OCI-LY7 (cell line): Measurements from ENCODE around the gene CNR2. TPM values are rescaled to one million over a fixed set of nuclear protein-coding genes. Genes with fewer than 3 reads are reported as not detected.

Experiments used
- BruUV-seq: library from RNA; stranded (reverse); fragments of 400-500 nt; replicated peaks from 2 replicates; lab custom pipeline; 2021; lab: Mats Ljungman, UMichigan
- CTCF ChIA-PET: fragments of 300-600 bp; sonication (Branson Sonifier 250); formaldehyde crosslinking; loops from one replicate; lab custom pipeline; 2022; ENCODE audit warnings: antibody characterized with exemption; ENCODE audit not compliant: unreplicated experiment; lab: Charles Lee
- POLR2A ChIA-PET: fragments of 300-600 bp; sonication (Branson Sonifier 250); formaldehyde crosslinking; loops from one replicate; lab custom pipeline; 2022; ENCODE audit warnings: antibody characterized with exemption; lab: Charles Lee
- DNase-seq: peaks from one replicate; pipeline ENCODE4 v3.0.0-alpha.2; 2015; ENCODE audit warnings: low spot score
- H2AFZ ChIP-seq: fragments of 200-600 bp; sonication (generic), shearing (Covaris generic); 2 replicates; pipeline ENCODE4 v1.6.1; 2014; ENCODE audit warnings: mild to moderate bottlenecking, antibody characterized with exemption, low read length, moderate library complexity
- H3K27ac ChIP-seq: fragments of 200-600 bp; sonication (generic); 2 replicates; pipeline ENCODE4 v1.5.1; 2014; ENCODE audit warnings: mixed run types, low read depth, mild to moderate bottlenecking, moderate library complexity, low read length, inconsistent platforms; ENCODE audit not compliant: poor library complexity, severe bottlenecking
- H3K36me3 ChIP-seq: fragments of 200-600 bp; sonication (generic); 2 replicates; pipeline ENCODE4 v1.6.1; 2014; ENCODE audit warnings: mild to moderate bottlenecking, antibody characterized with exemption, low read length, moderate library complexity, mixed read lengths; ENCODE audit not compliant: insufficient read depth
- H3K4me1 ChIP-seq: fragments of 200-600 bp; sonication (generic); 2 replicates; pipeline ENCODE4 v1.5.1; 2014; ENCODE audit warnings: mild to moderate bottlenecking, low read length; ENCODE audit not compliant: insufficient read depth, poor library complexity, severe bottlenecking
- H3K4me2 ChIP-seq: fragments of 200-600 bp; sonication (generic); 2 replicates; pipeline ENCODE4 v1.6.1; 2014; ENCODE audit warnings: mild to moderate bottlenecking, low read length
- H3K4me3 ChIP-seq: fragments of 200-600 bp; sonication (generic); 2 replicates; pipeline ENCODE4 v1.5.1; 2014; ENCODE audit warnings: mild to moderate bottlenecking, low read depth, low read length; ENCODE audit not compliant: poor library complexity, severe bottlenecking
- H3K79me2 ChIP-seq: fragments of 200-600 bp; sonication (generic); 2 replicates; pipeline ENCODE4 v1.6.1; 2016; ENCODE audit warnings: low read depth, mild to moderate bottlenecking, low read length, moderate library complexity, mixed read lengths; ENCODE audit not compliant: insufficient read depth
- H3K9me2 ChIP-seq: fragments of 200-600 bp; sonication (generic); 2 replicates; pipeline ENCODE4 v1.6.1; 2016; ENCODE audit warnings: mild to moderate bottlenecking, low read length, mixed read lengths; ENCODE audit not compliant: insufficient read depth
- H3K9me3 ChIP-seq: fragments of 200-600 bp; sonication (generic); 2 replicates; pipeline ENCODE4 v1.6.1; 2014; ENCODE audit warnings: mild to moderate bottlenecking, mixed run types, low read length, mixed read lengths
- H4K20me1 ChIP-seq: fragments of 200-600 bp; sonication (generic); 2 replicates; pipeline ENCODE4 v1.6.1; 2014; ENCODE audit warnings: mild to moderate bottlenecking, antibody characterized with exemption, low read length, moderate library complexity, mixed read lengths; ENCODE audit not compliant: insufficient read depth
- CTCF ChIP-seq: fragments of 200-600 bp; sonication (generic); conservative IDR thresholded peaks from 2 replicates; pipeline ENCODE4 v1.5.1; 2014; ENCODE audit warnings: mild to moderate bottlenecking, antibody characterized with exemption, low read length, moderate library complexity, mixed read lengths
- EZH2phosphoT487 ChIP-seq: fragments of 200-600 bp; sonication (generic); IDR thresholded peaks from 2 replicates; pipeline ENCODE4 v1.6.1; 2018; ENCODE audit warnings: low read depth, borderline replicate concordance, mild to moderate bottlenecking, mixed run types, antibody characterized with exemption, low read length, moderate library complexity, mixed read lengths
- intact Hi-C: fragments of 100-400 bp; cut with micrococcal nuclease; formaldehyde crosslinking; loops from one replicate; pipeline ENCODE4 v1.10.0; 2022; ENCODE audit not compliant: unreplicated experiment
- total RNA-seq, 2 experiments: library from RNA; depleted of rRNA in 1 of 2; stranded (reverse); fragments of >200 nt in 1 of 2; shearing (Covaris generic) in 1 of 2; gene quantifications; 2 replicates each; pipeline ENCODE4 v1.2.3, GENCODE V29; 2014 to 2022

Gene CNR2
- total RNA-seq, 2 experiments from 2014 or later: 14.1 to 17.0 TPM

GRCh38 chr1:23865543-23865930 lies 47.6 kb downstream of the CNR2 start:
- H3K9me3 ChIP-seq: no peaks in the 10 kb centered on the region
- TF ChIP-seq EZH2phosphoT487 (no peak), CTCF (no peak)
- no peak for DNase-seq
- H3K4me3 ChIP-seq: no peak overlapping the region
- H4K20me1 ChIP-seq: no peaks in the 10 kb centered on the region
- no peak overlapping the region for H3K27ac ChIP-seq
- POLR2A ChIA-PET: no interaction called here
- H3K4me2 ChIP-seq: no peak overlapping the region
- H3K79me2 ChIP-seq: no peaks in the 10 kb centered on the region
- no peak overlapping the region for H2AFZ ChIP-seq
- CTCF ChIA-PET: no interaction called here
- peaks cover 46% of the 10 kb centered on the region for H3K36me3 ChIP-seq
- H3K4me1 ChIP-seq: peaks cover 25% of the 10 kb centered on the region
- no TSS peak for BruUV-seq
- intact Hi-C loops: loop anchor here (5.0 kb wide), 1 partner anchor 92 kb away; the partner anchor contains the start of gene PNRC2
- no peaks in the 10 kb centered on the region for H3K9me2 ChIP-seq

GRCh38 chr1:23864801-23865542 lies 48.2 kb downstream of the CNR2 start:
- H3K79me2 ChIP-seq: no peaks in the 10 kb centered on the region
- H3K9me3 ChIP-seq: no peaks in the 10 kb centered on the region
- intact Hi-C loops: loop anchor here (5.0 kb wide), 1 partner anchor 92 kb away; the partner anchor contains the start of gene PNRC2
- H2AFZ ChIP-seq: no peak overlapping the region
- TF ChIP-seq EZH2phosphoT487: no peak
- no peak for TF ChIP-seq CTCF
- no peak for DNase-seq
- H3K4me2 ChIP-seq: no peak overlapping the region
- H3K36me3 ChIP-seq: peaks cover 49% of the 10 kb centered on the region
- no peaks in the 10 kb centered on the region for H3K9me2 ChIP-seq
- ChIA-PET POLR2A (no interaction called here), CTCF (no interaction called here)
- H3K27ac ChIP-seq: no peak overlapping the region
- peaks cover 25% of the 10 kb centered on the region for H3K4me1 ChIP-seq
- H4K20me1 ChIP-seq: no peaks in the 10 kb centered on the region
- H3K4me3 ChIP-seq: no peak overlapping the region
- BruUV-seq: no TSS peak

GRCh38 chr1:23862640-23863039 lies 50.5 kb downstream of the CNR2 start:
- H3K4me3 ChIP-seq: no peak overlapping the region
- H3K27ac ChIP-seq: no peak overlapping the region
- intact Hi-C loops: no loop called here
- no peak overlapping the region for H2AFZ ChIP-seq
- H3K4me2 ChIP-seq: no peak overlapping the region
- no peak for TF ChIP-seq CTCF
- no peaks in the 10 kb centered on the region for H3K9me3 ChIP-seq
- peaks cover 15% of the 10 kb centered on the region for H3K4me1 ChIP-seq
- no peak for DNase-seq
- no TSS peak for BruUV-seq
- no peaks in the 10 kb centered on the region for H3K9me2 ChIP-seq
- H3K79me2 ChIP-seq: no peaks in the 10 kb centered on the region
- CTCF ChIA-PET: no interaction called here
- H3K36me3 ChIP-seq: peaks cover 68% of the 10 kb centered on the region
- POLR2A ChIA-PET: interaction anchor here (0.9 kb wide), 1 partner anchor 60 kb away, joined by 3 read pairs; no protein-coding TSS in a partner anchor
- no peaks in the 10 kb centered on the region for H4K20me1 ChIP-seq
